B cell (primary cell): ENCODE measurements around the gene H2BW2. TPM values are rescaled to one million over a fixed set of nuclear protein-coding genes. Genes with fewer than 3 reads are reported as not detected.

Source experiments
- ATAC-seq: fragments of 200-7000 bp; cut with Tn5 transposase; one replicate; pipeline ENCODE4 v1.10.0; 2021; ENCODE audit warnings: low read depth, mild to moderate bottlenecking, moderate number of reproducible peaks, moderate library complexity
- CTCF ChIA-PET: fragments of 350-600 bp; sonication (Branson Sonifier 250); formaldehyde crosslinking; loops from one replicate; lab custom pipeline; 2021; ENCODE audit warnings: antibody characterized with exemption, inconsistent platforms; lab: Charles Lee
- POLR2A ChIA-PET: fragments of 350-600 bp; sonication (Branson Sonifier 250); formaldehyde crosslinking; loops from one replicate; lab custom pipeline; 2021; ENCODE audit warnings: antibody characterized with exemption; lab: Charles Lee
- DNase-seq: peaks from one replicate; pipeline ENCODE4 v3.0.0; 2013
- H2AFZ ChIP-seq: 2 replicates; pipeline ENCODE4 v1.6.1; 2012; ENCODE audit warnings: mild to moderate bottlenecking, low read depth, low read length; ENCODE audit not compliant: insufficient read depth, poor library complexity, severe bottlenecking
- H3K27ac ChIP-seq, 2 donors: 1 replicate in 1 of 2; 2 replicates in 1 of 2; pipeline ENCODE4 v1.5.1; 2012 to 2013; ENCODE audit warnings: low read length in 2 of 2, mild to moderate bottlenecking in 2 of 2, moderate library complexity in 1 of 2
- H3K27me3 ChIP-seq, 4 experiments: fragments of 200-600 bp in 1 of 4; sonication (generic) in 1 of 4; replicated peaks in 1 of 4; 1 replicate in 2 of 4; 2 replicates in 2 of 4; pipeline versions ENCODE4 v1.6.1 to v1.7.0; 2013 to 2016; ENCODE audit warnings: low read length in 3 of 4, mild to moderate bottlenecking in 2 of 4, mixed read lengths in 1 of 4, moderate library complexity in 1 of 4; ENCODE audit not compliant: insufficient read depth in 4 of 4, control insufficient read depth in 3 of 4; ENCODE audit errors: control extremely low read depth in 1 of 4
- H3K36me3 ChIP-seq, 2 experiments: replicated peaks in 1 of 2; 1 replicate in 1 of 2; 2 replicates in 1 of 2; pipeline versions ENCODE4 v1.6.1 to v1.7.1; 2013; ENCODE audit warnings: low read length in 1 of 2; ENCODE audit not compliant: insufficient read depth in 2 of 2, control insufficient read depth in 1 of 2; ENCODE audit errors: control extremely low read depth in 1 of 2, extremely low read depth in 1 of 2
- H3K4me1 ChIP-seq, 2 donors: fragments of 200-600 bp in 1 of 2; sonication (generic) in 1 of 2; 1 replicate in 1 of 2; 2 replicates in 1 of 2; pipeline versions ENCODE4 v1.5.1 to v1.6.1; 2013 to 2017; ENCODE audit warnings: low read length in 2 of 2; ENCODE audit not compliant: control insufficient read depth in 2 of 2, insufficient read depth in 2 of 2
- H3K4me2 ChIP-seq: replicated peaks from 2 replicates; pipeline ENCODE3; 2012; ENCODE audit warnings: mild to moderate bottlenecking, low read depth, low read length; ENCODE audit not compliant: poor library complexity, severe bottlenecking
- H3K4me3 ChIP-seq, 5 experiments: fragments of 200-600 bp in 1 of 5; sonication (generic) in 1 of 5; 1 replicate in 3 of 5; 2 replicates in 2 of 5; pipeline versions ENCODE4 v1.5.1 to v1.7.0; 2011 to 2016; ENCODE audit warnings: low read length in 4 of 5, mild to moderate bottlenecking in 4 of 5, low read depth in 2 of 5, control low read depth in 1 of 5, moderate library complexity in 1 of 5; ENCODE audit not compliant: insufficient read depth in 1 of 5; ENCODE audit errors: control extremely low read depth in 1 of 5, extremely low read depth in 1 of 5
- H3K79me2 ChIP-seq: fragments of 200-600 bp; sonication (generic); one replicate; pipeline ENCODE4 v1.6.0; 2016; ENCODE audit warnings: low read length; ENCODE audit not compliant: control insufficient read depth, insufficient read depth
- H3K9ac ChIP-seq: fragments of 200-600 bp; sonication (generic); 2 replicates; pipeline ENCODE4 v1.6.1; 2017; ENCODE audit warnings: mild to moderate bottlenecking, low read length, moderate library complexity
- H3K9me3 ChIP-seq, 3 donors: one replicate each; pipeline versions ENCODE4 v1.6.1 to v1.7.1; 2013; ENCODE audit warnings: low read length in 2 of 3; ENCODE audit not compliant: control insufficient read depth in 2 of 3, insufficient read depth in 1 of 3; ENCODE audit errors: control extremely low read depth in 1 of 3
- H4K20me1 ChIP-seq: 2 replicates; pipeline ENCODE4 v1.6.0; 2012; ENCODE audit warnings: mild to moderate bottlenecking, low read length; ENCODE audit not compliant: insufficient read depth, control insufficient read depth, poor library complexity, severe bottlenecking
- H3K27ac Mint-ChIP-seq: one replicate; pipeline ENCODE4 v1.8.0; 2021; ENCODE audit warnings: mixed read lengths
- H3K27me3 Mint-ChIP-seq: one replicate; pipeline ENCODE4 v1.8.0; 2021; ENCODE audit warnings: mixed read lengths
- H3K4me1 Mint-ChIP-seq: one replicate; pipeline ENCODE4 v1.8.0; 2021; ENCODE audit warnings: mixed read lengths
- H3K4me3 Mint-ChIP-seq: one replicate; pipeline ENCODE4 v1.8.0; 2021; ENCODE audit warnings: mixed read lengths
- H3K9me3 Mint-ChIP-seq: one replicate; pipeline ENCODE4 v1.8.0; 2022; ENCODE audit warnings: mixed read lengths; ENCODE audit not compliant: insufficient read depth
- CTCF ChIP-seq: fragments of 200-600 bp; IDR thresholded peaks from one replicate; pipeline ENCODE4 v1.8.0; 2022; ENCODE audit warnings: antibody characterized with exemption, mild to moderate bottlenecking
- EZH2 ChIP-seq: IDR thresholded peaks from 2 replicates; pipeline ENCODE4 v1.6.1; 2012; ENCODE audit warnings: borderline replicate concordance, low read depth, mild to moderate bottlenecking, moderate library complexity, low read length; ENCODE audit not compliant: insufficient read depth, poor library complexity, severe bottlenecking
- WGBS: methylation state at CpG from one replicate; pipeline ENCODE4 v1.1.5; 2013; ENCODE audit warnings: missing lambda C conversion rate; ENCODE audit not compliant: insufficient coverage; 5-methylcytosine and 5-hydroxymethylcytosine counted together
- intact Hi-C: fragments of 100-400 bp; cut with micrococcal nuclease; formaldehyde crosslinking; loops from one replicate; pipeline ENCODE4 v1.10.0; 2022
- polyA minus RNA-seq: library from RNA; depleted of rRNA, polyadenylated mRNA; stranded (reverse); fragments of >200 nt; gene quantifications from 2 replicates; pipeline ENCODE4 v1.2.3, GENCODE V29; 2012
- polyA plus RNA-seq: library from polyadenylated mRNA; depleted of rRNA; stranded (reverse); fragments of >200 nt; gene quantifications from 2 replicates; pipeline ENCODE4 v1.2.3, GENCODE V29; 2012
- total RNA-seq, 2 donors: library from RNA; stranded (reverse); fragments of 120-200 nt in 1 of 2; gene quantifications; 1 replicate in 1 of 2; 2 replicates in 1 of 2; pipeline versions ENCODE4 v1.2.3 to v1.2.4, GENCODE V29; 2013 to 2022

The H2BW2 gene
- total RNA-seq (not detected in 2 replicates), polyA plus RNA-seq (not detected in 2 replicates), polyA minus RNA-seq (not detected in 2 replicates)
- total RNA-seq (2013) = not detected

- H3K9me3 Mint-ChIP-seq = no peaks in the 10 kb centered on the region
- H3K4me3 Mint-ChIP-seq = no peak within 1 kb of the TSS
- ChIA-PET CTCF (no interaction called here), POLR2A (no interaction called here)
- no peaks in the 10 kb centered on the region for H3K79me2 ChIP-seq
- no peak within 1 kb of the TSS for H3K4me3 ChIP-seq
- TF ChIP-seq EZH2 (no peak), CTCF (no peak)
- H3K4me1 Mint-ChIP-seq = no peaks in the 10 kb centered on the region
- ATAC-seq (no peak), DNase-seq (no peak)
- no peak within 1 kb of the TSS for H3K9ac ChIP-seq
- H3K36me3 ChIP-seq = no peaks in the 10 kb centered on the region
- no peaks in the 10 kb centered on the region for H3K9me3 ChIP-seq
- H3K4me1 ChIP-seq = no peaks in the 10 kb centered on the region
- H3K4me2 ChIP-seq = no peak within 1 kb of the TSS
- H3K27ac ChIP-seq = no peak within 1 kb of the TSS
- peaks cover 21% of the 10 kb centered on the region for H3K27me3 Mint-ChIP-seq
- no peak within 1 kb of the TSS for H2AFZ ChIP-seq
- 95% methylated on average over 24 of the region's 39 CpGs for WGBS
- H3K27ac Mint-ChIP-seq = no peak within 1 kb of the TSS
- no peaks in the 10 kb centered on the region for H4K20me1 ChIP-seq
- intact Hi-C loops = no loop called here
- H3K27me3 ChIP-seq = no peaks in the 10 kb centered on the region
These were observed at the start of gene H2BW2 for GRCh38 chrX:104039689-104040505. TSS of gene H2BW2 (plus strand) at chrX:104039956. CDS start at chrX:104039995, 39 bp downstream.

GRCh38 chrX:103999234-103999633 lies 40.5 kb upstream of the H2BW2 start:
- Mint-ChIP-seq H3K4me3 (no peak overlapping the region), H3K4me1 (no peaks in the 10 kb centered on the region), H3K27ac (no peak overlapping the region), H3K27me3 (peaks cover 3% of the 10 kb centered on the region), H3K9me3 (peaks cover 1% of the 10 kb centered on the region)
- intact Hi-C loops = no loop called here
- Histone ChIP-seq H2AFZ (no peak overlapping the region), H3K27me3 (no peaks in the 10 kb centered on the region), H3K27ac (no peak overlapping the region), H3K9ac (no peak overlapping the region), H3K9me3 (no peaks in the 10 kb centered on the region), H4K20me1 (no peaks in the 10 kb centered on the region), H3K4me3 (no peak overlapping the region), H3K4me1 (no peaks in the 10 kb centered on the region), H3K79me2 (no peaks in the 10 kb centered on the region), H3K4me2 (no peak overlapping the region), H3K36me3 (no peaks in the 10 kb centered on the region)
- POLR2A ChIA-PET = no interaction called here
- no CpG with 5 or more reads among the region's 5 CpGs for WGBS
- no peak for ATAC-seq
- no peak for DNase-seq
- no peak for TF ChIP-seq CTCF
- TF ChIP-seq EZH2 = no peak
- CTCF ChIA-PET = no interaction called here
